ENCODE data around the gene PLEK. TPM values are rescaled to one million over a fixed set of nuclear protein-coding genes. Genes with fewer than 3 reads are reported as not detected.
"Not testable (repeated sequence)": the region's sequence is repeated elsewhere in the genome, so short reads cannot be mapped to it uniquely, and the experiment has no call there.

PLEK gene
- polyA plus RNA-seq, 4 donors, result 4.5 to 18.9 (median 7.0) TPM

DNA sequence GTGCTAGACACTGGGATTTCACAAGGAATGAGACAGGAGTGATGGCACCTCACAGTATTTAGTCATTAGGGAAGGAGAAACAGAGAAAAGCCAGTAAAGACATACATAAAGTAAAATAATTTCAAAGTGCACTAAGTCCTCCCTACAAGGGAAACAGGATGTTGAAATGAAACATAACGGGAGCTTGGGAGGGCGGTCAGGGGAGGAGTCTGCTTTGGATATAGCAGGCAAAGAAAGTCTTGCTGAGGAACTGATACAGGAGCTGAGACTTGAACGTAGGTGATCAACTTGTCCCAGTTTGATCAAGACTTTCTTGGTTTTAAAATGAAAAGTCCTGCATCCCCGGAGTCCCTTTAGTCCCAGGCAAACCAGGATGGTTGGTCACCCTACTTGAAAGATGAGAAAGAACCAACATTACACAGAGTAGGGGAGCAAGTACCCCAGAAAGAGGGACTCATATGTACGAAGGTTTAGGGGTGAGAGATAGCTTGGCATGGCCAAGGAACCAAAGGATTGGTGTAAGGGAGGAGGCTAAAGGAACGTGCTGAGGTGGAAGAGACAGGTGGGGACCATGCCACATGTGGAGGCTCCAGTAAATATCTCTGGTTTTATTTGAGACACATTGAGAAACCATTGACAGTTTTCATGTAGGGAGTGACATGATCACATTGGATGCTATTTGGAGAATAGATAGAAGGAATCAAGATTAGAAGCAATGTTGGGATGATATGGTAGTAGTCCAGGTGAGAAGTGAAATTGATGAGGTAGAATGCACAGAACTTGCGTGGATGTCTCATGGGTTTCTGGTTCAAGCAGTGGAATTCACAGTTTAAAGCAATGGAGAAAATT lies 73.6 kb downstream of the PLEK start:
- DNase-seq (ENCODE audit: low read depth in 4 of 4, low spot score in 3 of 4), result no peak

DNA sequence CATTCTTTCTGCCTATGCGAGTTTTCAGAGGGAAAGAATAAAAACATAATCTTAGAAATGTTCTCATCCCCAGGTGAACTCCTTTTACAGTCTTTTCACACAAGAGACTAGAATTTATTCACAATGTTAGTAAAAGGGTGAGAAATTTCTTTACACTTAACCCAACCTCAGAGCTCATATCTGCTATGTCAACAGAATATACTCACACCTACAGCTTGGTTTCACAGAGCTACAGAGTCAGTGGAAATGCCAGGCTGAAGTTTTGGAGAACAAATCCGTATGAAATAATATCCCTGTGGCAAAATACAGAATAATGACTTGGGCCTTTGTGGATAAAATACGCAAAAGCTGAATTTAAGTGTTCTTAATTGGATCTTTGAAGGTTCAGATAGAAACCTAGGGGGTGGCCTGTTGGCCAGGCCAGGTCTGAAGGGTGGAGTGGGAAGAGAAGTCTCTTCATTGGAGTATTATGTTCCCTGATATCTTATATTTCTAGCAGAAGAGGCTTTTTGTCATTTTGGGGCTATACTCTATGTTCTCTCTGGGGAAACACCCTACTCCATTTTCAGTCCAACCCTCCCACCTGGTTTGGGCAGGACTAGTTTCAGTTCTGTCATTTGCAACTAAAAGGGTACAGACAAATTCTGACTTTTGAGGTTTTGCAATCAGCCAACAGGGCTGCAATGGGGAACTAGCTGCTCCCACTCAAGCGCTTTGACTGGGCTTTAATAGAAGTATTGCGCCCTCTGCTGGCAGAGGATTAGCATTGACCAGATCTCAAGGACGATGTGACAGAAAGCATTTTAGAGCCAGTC lies 76.3 kb downstream of the PLEK start:
- DNase-seq (ENCODE audit: low read depth in 4 of 4, low spot score in 3 of 4), result peak; percentile 51 to 77 (median 73)

- no peak for DNase-seq (ENCODE audit: low read depth in 4 of 4, low spot score in 3 of 4)
Observed at GRCh38 chr2:68441994-68442322, 76.9 kb downstream of the PLEK start.

DNA sequence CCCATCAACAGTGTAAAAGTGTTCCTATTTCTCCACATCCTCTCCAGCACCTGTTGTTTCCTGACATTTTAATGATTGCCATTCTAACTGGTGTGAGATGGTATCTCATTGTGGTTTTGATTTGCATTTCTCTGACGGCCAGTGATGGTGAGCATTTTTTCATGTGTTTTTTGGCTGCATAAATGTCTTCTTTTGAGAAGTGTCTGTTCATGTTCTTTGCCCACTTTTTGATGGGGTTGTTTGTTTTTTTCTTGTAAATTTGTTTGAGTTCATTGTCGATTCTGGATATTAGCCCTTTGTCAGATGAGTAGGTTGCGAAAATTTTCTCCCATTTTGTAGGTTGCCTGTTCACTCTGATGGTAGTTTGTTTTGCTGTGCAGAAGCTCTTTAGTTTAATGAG lies 81.3 kb downstream of the PLEK start:
- not testable (repeated sequence) for DNase-seq (ENCODE audit: low read depth in 4 of 4, low spot score in 3 of 4)

Other genes starting within 250 kb of the PLEK start
- 10 to 100 TPM; 11.1 to 19.9 (median 17.0) TPM for gene PNO1, start 207.4 kb upstream of the PLEK start, polyA plus RNA-seq (ENCODE audit: insufficient read length in 4 of 4)
- 10 to 100 TPM; 55.7 to 76.1 (median 71.3) TPM for gene PPP3R1, start 112.8 kb upstream of the PLEK start, polyA plus RNA-seq (ENCODE audit: insufficient read length in 4 of 4)
- gene CNRIP1, start 45.3 kb upstream of the PLEK start, polyA plus RNA-seq (ENCODE audit: insufficient read length in 4 of 4), result 10 to 100 TPM; 19.5 to 51.5 (median 26.6) TPM
- gene FBXO48, start 102.0 kb downstream of the PLEK start, polyA plus RNA-seq (ENCODE audit: insufficient read length in 4 of 4), result 1 to 10 TPM; 1.4 to 2.4 (median 2.0) TPM
- gene APLF, start 102.3 kb downstream of the PLEK start, polyA plus RNA-seq (ENCODE audit: insufficient read length in 4 of 4), result 1 to 10 TPM; 1.9 to 4.9 (median 3.4) TPM

All from left renal pelvis (tissue), 4 donors.